H9 (cell line): ENCODE data around the gene SDF2. TPM values are rescaled to one million over a fixed set of nuclear protein-coding genes. Genes with fewer than 3 reads are reported as not detected.

Experiments used
- DNase-seq: peaks from one replicate; pipeline ENCODE4 v3.0.0-alpha.2; 2017
- H2AFZ ChIP-seq: one replicate; pipeline ENCODE4 v1.6.1; 2013; ENCODE audit warnings: mild to moderate bottlenecking, low read length, control low read depth, moderate library complexity
- H2AK5ac ChIP-seq: 2 replicates; pipeline ENCODE4 v1.6.1; 2013; ENCODE audit warnings: low read length, control low read depth, mixed read lengths; ENCODE audit not compliant: insufficient read length
- H2BK120ac ChIP-seq: one replicate; pipeline ENCODE4 v1.6.1; 2013; ENCODE audit warnings: low read depth, mild to moderate bottlenecking, low read length, control low read depth, inconsistent platforms; ENCODE audit not compliant: poor library complexity, severe bottlenecking
- H2BK12ac ChIP-seq: 2 replicates; pipeline ENCODE4 v1.6.1; 2013; ENCODE audit warnings: low read length, control low read depth, mixed read lengths, low read depth; ENCODE audit not compliant: insufficient read length
- H2BK15ac ChIP-seq: 2 replicates; pipeline ENCODE4 v1.6.1; 2013; ENCODE audit warnings: low read depth, low read length, control low read depth
- H2BK20ac ChIP-seq: one replicate; pipeline ENCODE4 v1.6.1; 2013; ENCODE audit warnings: low read depth, mild to moderate bottlenecking, low read length, control low read depth, inconsistent platforms; ENCODE audit not compliant: poor library complexity, severe bottlenecking
- H2BK5ac ChIP-seq: 2 replicates; pipeline ENCODE4 v1.6.1; 2013; ENCODE audit warnings: low read length, control low read depth, mixed read lengths; ENCODE audit not compliant: insufficient read length
- H3K14ac ChIP-seq: 2 replicates; pipeline ENCODE4 v1.6.1; 2013; ENCODE audit warnings: low read length, control low read depth; ENCODE audit not compliant: insufficient read depth
- H3K18ac ChIP-seq: 2 replicates; pipeline ENCODE4 v1.6.1; 2013; ENCODE audit warnings: low read depth, mild to moderate bottlenecking, mixed read lengths, low read length, control low read depth; ENCODE audit not compliant: insufficient read length
- H3K23ac ChIP-seq: 2 replicates; pipeline ENCODE4 v1.6.1; 2013; ENCODE audit warnings: low read length, control low read depth, mixed read lengths, low read depth; ENCODE audit not compliant: insufficient read length
- H3K23me2 ChIP-seq: 2 replicates; pipeline ENCODE4 v1.6.1; 2013; ENCODE audit warnings: low read depth, mild to moderate bottlenecking, mixed read lengths, low read length, control low read depth; ENCODE audit not compliant: insufficient read length, poor library complexity, severe bottlenecking
- H3K27ac ChIP-seq: 2 replicates; pipeline ENCODE4 v1.5.1; 2013; ENCODE audit warnings: low read length, control low read depth, mixed read lengths, low read depth; ENCODE audit not compliant: insufficient read length
- H3K27me3 ChIP-seq: 2 replicates; pipeline ENCODE4 v1.6.1; 2013; ENCODE audit warnings: low read length, control low read depth, inconsistent platforms; ENCODE audit not compliant: insufficient read depth
- H3K4ac ChIP-seq: 2 replicates; pipeline ENCODE4 v1.6.1; 2013; ENCODE audit warnings: low read depth, mild to moderate bottlenecking, control low read depth, inconsistent platforms, low read length, moderate library complexity
- H3K4me1 ChIP-seq: 2 replicates; pipeline ENCODE4 v1.6.1; 2013; ENCODE audit warnings: low read length, control low read depth, inconsistent platforms; ENCODE audit not compliant: insufficient read depth
- H3K4me2 ChIP-seq: 2 replicates; pipeline ENCODE4 v1.6.1; 2013; ENCODE audit warnings: low read length, control low read depth, mixed read lengths; ENCODE audit not compliant: insufficient read length, insufficient read depth
- H3K56ac ChIP-seq: 2 replicates; pipeline ENCODE4 v1.6.1; 2013; ENCODE audit warnings: low read depth, mild to moderate bottlenecking, mixed read lengths, low read length, control low read depth; ENCODE audit not compliant: insufficient read length
- H3K79me1 ChIP-seq: 2 replicates; pipeline ENCODE4 v1.6.1; 2013; ENCODE audit warnings: low read depth, mild to moderate bottlenecking, moderate library complexity, low read length, control low read depth, inconsistent platforms; ENCODE audit not compliant: insufficient read depth, poor library complexity, severe bottlenecking
- H3K79me2 ChIP-seq: 2 replicates; pipeline ENCODE4 v1.6.1; 2013; ENCODE audit warnings: low read length, control low read depth, inconsistent platforms; ENCODE audit not compliant: insufficient read depth
- H3K9ac ChIP-seq: 2 replicates; pipeline ENCODE4 v1.6.1; 2013; ENCODE audit warnings: low read length, control low read depth, mixed read lengths; ENCODE audit not compliant: insufficient read length; ENCODE audit errors: extremely low read depth
- H3K9me3 ChIP-seq: one replicate; pipeline ENCODE4 v1.6.1; 2013; ENCODE audit warnings: low read depth, low read length, inconsistent platforms; ENCODE audit not compliant: control insufficient read depth
- H3T11ph ChIP-seq: one replicate; pipeline ENCODE4 v1.6.1; 2013; ENCODE audit warnings: mild to moderate bottlenecking, low read length, control low read depth, inconsistent platforms
- H4K20me1 ChIP-seq: one replicate; pipeline ENCODE4 v1.6.1; 2013; ENCODE audit not compliant: control insufficient read depth, insufficient read length, insufficient read depth
- H4K5ac ChIP-seq: 2 replicates; pipeline ENCODE4 v1.6.1; 2013; ENCODE audit warnings: low read depth, mild to moderate bottlenecking, mixed read lengths, low read length, control low read depth; ENCODE audit not compliant: insufficient read length
- H4K8ac ChIP-seq: replicated peaks from 2 replicates; pipeline ENCODE4 v1.6.1; 2013; ENCODE audit warnings: low read length, control low read depth, mixed read lengths, low read depth; ENCODE audit not compliant: insufficient read length
- H4K91ac ChIP-seq: 2 replicates; pipeline ENCODE4 v1.6.1; 2013; ENCODE audit warnings: low read depth, mild to moderate bottlenecking, moderate library complexity, mixed read lengths, low read length, control low read depth; ENCODE audit not compliant: insufficient read length
- H3K27ac Mint-ChIP-seq, 3 experiments: 2 replicates in 2 of 3; 3 replicates in 1 of 3; pipeline ENCODE4 v1.8.0; 2020 to 2021; ENCODE audit warnings: mixed read lengths in 3 of 3, mild to moderate bottlenecking in 1 of 3, moderate library complexity in 1 of 3
- H3K27me3 Mint-ChIP-seq: 2 replicates; pipeline ENCODE4 v1.8.0; 2021; ENCODE audit warnings: low read depth, mild to moderate bottlenecking, moderate library complexity, mixed read lengths
- H3K36me3 Mint-ChIP-seq, 3 experiments: 2 replicates in 2 of 3; 3 replicates in 1 of 3; pipeline ENCODE4 v1.8.0; 2020 to 2021; ENCODE audit warnings: low read depth in 3 of 3, mixed read lengths in 3 of 3; ENCODE audit not compliant: insufficient read depth in 1 of 3
- H3K4me1 Mint-ChIP-seq, 2 experiments: 2 replicates each; pipeline ENCODE4 v1.8.0; 2020; ENCODE audit warnings: mixed read lengths in 2 of 2
- H3K4me3 Mint-ChIP-seq, 2 experiments: 2 replicates in 1 of 2; 3 replicates in 1 of 2; pipeline ENCODE4 v1.8.0; 2020 to 2021; ENCODE audit warnings: mild to moderate bottlenecking in 2 of 2, mixed read lengths in 2 of 2, moderate library complexity in 1 of 2
- H3K9me3 Mint-ChIP-seq, 2 experiments: 2 replicates in 1 of 2; 3 replicates in 1 of 2; pipeline ENCODE4 v1.8.0; 2020; ENCODE audit warnings: mild to moderate bottlenecking in 2 of 2, mixed read lengths in 2 of 2, moderate library complexity in 1 of 2
- WGBS: extraction: QIAGEN DNeasy Blood & Tissue Kit; methylation state at CpG from one replicate; pipeline ENCODE4 v1.1.7; 2013; ENCODE audit warnings: missing lambda C conversion rate, low lambda C conversion rate, mixed read lengths; ENCODE audit not compliant: insufficient read length; ENCODE audit errors: extremely low coverage; 5-methylcytosine and 5-hydroxymethylcytosine counted together
- total RNA-seq: library from RNA; stranded (reverse); gene quantifications from 2 replicates; pipeline ENCODE4 v1.2.1, GENCODE V29; 2021
- TF ChIP-seq, protein P1 (sequence below): fragments of 200-600 bp; sonication (generic); conservative IDR thresholded peaks from 3 replicates; pipeline ENCODE4 v1.8.0; 2021; ENCODE audit warnings: antibody characterized with exemption, mild to moderate bottlenecking

Gene SDF2
- total RNA-seq, 1 experiment from 2014 or later: 40.2 TPM

DNA sequence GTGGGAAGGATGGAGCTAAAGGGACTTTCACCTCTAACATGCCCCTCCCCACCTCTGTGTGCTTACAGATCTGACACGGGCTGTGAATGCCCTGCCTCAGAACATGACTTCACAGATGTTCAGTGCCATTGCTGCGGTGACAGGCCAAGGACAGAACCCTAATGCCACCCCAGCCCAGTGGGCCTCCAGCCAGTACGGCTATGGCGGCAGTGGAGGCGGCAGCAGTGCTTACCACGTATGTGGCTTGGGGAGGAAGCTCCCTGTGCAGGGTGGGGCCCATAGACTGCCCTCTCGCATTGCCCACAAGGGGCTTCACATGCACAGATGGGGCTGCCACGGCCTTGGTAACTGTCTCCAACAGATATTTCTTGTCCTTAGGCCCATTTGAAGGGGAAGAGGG lies 38.6 kb upstream of the SDF2 start:
- TF ChIP-seq, protein P1, sequence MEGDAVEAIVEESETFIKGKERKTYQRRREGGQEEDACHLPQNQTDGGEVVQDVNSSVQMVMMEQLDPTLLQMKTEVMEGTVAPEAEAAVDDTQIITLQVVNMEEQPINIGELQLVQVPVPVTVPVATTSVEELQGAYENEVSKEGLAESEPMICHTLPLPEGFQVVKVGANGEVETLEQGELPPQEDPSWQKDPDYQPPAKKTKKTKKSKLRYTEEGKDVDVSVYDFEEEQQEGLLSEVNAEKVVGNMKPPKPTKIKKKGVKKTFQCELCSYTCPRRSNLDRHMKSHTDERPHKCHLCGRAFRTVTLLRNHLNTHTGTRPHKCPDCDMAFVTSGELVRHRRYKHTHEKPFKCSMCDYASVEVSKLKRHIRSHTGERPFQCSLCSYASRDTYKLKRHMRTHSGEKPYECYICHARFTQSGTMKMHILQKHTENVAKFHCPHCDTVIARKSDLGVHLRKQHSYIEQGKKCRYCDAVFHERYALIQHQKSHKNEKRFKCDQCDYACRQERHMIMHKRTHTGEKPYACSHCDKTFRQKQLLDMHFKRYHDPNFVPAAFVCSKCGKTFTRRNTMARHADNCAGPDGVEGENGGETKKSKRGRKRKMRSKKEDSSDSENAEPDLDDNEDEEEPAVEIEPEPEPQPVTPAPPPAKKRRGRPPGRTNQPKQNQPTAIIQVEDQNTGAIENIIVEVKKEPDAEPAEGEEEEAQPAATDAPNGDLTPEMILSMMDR: no peak
- H2BK15ac ChIP-seq: no peak overlapping the region
- H3K23ac ChIP-seq: no peak overlapping the region
- H2AFZ ChIP-seq: no peak overlapping the region
- H4K91ac ChIP-seq: no peak overlapping the region
- no peak overlapping the region for H3K27ac ChIP-seq
- H3K9me3 Mint-ChIP-seq: no peaks in the 10 kb centered on the region
- no peak overlapping the region for H2BK12ac ChIP-seq
- H3K9ac ChIP-seq: no peak overlapping the region
- no peaks in the 10 kb centered on the region for H3K23me2 ChIP-seq
- no peak for DNase-seq
- H3K4me2 ChIP-seq: no peak overlapping the region
- H3K79me1 ChIP-seq: no peaks in the 10 kb centered on the region
- H3K4me1 ChIP-seq: no peaks in the 10 kb centered on the region
- H4K8ac ChIP-seq: no peak overlapping the region
- no peak overlapping the region for H3T11ph ChIP-seq
- H3K27me3 ChIP-seq: no peaks in the 10 kb centered on the region
- no peak overlapping the region for H2BK5ac ChIP-seq
- peaks cover 4% of the 10 kb centered on the region for H4K20me1 ChIP-seq
- H2AK5ac ChIP-seq: no peak overlapping the region
- H3K4me3 Mint-ChIP-seq: no peak overlapping the region
- WGBS: no CpG with 5 or more reads among the region's 8 CpGs
- H2BK20ac ChIP-seq: no peak overlapping the region
- no peak overlapping the region for H3K14ac ChIP-seq
- no peak overlapping the region for H3K4ac ChIP-seq
- H3K18ac ChIP-seq: no peak overlapping the region
- H3K36me3 Mint-ChIP-seq: peaks cover 43 to 94% (median 87%) of the 10 kb centered on the region in 3 experiments; a peak in 6 of 7 replicates
- no peaks in the 10 kb centered on the region for H3K79me2 ChIP-seq
- no peak overlapping the region for H4K5ac ChIP-seq
- H3K9me3 ChIP-seq: no peaks in the 10 kb centered on the region
- H3K56ac ChIP-seq: no peak overlapping the region
- no peak overlapping the region for H2BK120ac ChIP-seq
- peaks cover 14 to 17% of the 10 kb centered on the region in 2 experiments for H3K4me1 Mint-ChIP-seq
- H3K27me3 Mint-ChIP-seq: no peaks in the 10 kb centered on the region
- H3K27ac Mint-ChIP-seq: no peak overlapping the region; a peak in 1 of 7 replicates
